GM18861 (cell line): ENCODE measurements around the gene SEC14L2.
A peak's percentile ranks its signal among the peaks of the same experiment; 100 is the strongest.
"Not testable (repeated sequence)": the region's sequence is repeated elsewhere in the genome, so short reads cannot be mapped to it uniquely, and the experiment has no call there.

Experiments
- ATAC-seq: cut with Tn5 transposase; IDR thresholded peaks from one replicate; pipeline ENCODE4 v1.9.1; 2021; ENCODE audit not compliant: unreplicated experiment

SEC14L2 gene

DNA sequence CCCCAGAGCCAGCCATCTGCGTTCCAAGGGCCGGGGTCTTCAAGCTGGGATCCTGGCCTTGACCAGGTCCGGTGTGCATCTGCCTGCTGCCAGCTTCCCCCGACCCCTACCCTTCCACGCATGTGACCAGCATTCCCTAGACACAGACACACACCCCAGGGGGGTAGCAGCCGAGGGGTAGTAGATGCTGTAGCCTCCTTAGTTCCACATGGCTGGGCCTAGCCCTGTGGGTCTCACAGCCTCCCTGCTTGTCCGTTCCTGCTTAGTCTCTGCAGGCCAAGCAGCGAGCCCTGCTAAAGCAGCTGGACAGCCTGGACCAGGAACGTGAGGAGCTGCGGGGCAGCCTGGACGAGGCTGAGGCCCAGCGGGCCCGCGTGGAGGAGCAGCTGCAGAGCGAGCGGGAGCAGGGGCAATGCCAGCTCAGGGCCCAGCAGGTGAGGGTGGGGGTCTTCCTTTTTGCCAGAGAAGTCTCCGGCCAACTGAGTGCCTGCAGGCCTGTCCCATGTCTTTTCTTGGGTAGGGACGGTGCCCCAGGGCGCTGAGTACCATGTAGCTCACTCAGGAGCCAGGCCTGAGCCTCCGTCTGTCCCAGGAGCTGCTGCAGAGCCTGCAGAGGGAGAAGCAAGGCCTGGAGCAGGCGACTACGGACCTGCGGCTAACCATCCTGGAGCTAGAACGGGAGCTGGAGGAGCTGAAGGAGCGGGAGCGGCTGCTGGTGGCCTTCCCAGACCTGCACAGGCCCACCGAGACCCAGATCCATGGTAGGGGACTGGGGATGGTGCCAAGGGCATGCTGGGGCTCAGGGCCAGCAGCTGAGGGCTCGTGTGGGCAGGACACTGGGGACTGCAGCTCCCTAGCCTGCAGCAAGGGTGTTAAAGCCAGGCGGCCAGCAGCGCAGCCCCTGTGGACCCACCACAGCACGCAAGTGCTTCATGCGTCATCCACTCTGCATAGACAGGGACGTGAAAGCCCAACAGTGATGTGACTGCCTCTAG, 23.2 kb upstream of the SEC14L2 start:
- ATAC-seq, result no peak

DNA sequence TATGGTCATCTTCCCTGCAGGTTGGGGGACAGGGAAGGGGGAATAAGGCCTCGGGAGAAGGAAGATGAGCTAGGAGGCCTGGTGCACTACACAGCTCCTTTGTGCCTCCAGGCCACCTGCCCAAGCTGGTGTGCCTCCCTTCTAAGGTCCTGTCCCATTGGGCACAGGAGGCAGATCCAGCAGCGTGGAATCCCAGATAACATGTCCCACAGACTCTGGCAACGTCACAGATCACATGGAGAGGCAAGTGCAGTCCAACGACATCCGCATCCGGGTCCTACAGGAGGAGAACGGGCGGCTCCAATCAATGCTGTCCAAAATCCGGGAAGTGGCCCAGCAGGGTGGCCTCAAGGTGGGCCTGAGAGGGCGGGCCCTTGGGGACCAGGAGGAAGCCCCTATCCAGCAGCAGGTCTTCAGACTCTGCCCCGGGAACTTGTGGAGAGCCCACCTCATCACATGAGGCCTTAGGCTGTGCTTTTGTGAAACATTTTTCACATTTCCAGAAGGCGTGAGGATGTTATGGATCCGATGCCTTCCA, 21.4 kb upstream of the SEC14L2 start:
- no peak for ATAC-seq

- ATAC-seq, result no peak
These were observed 16.8 kb upstream of the SEC14L2 start for GRCh38 chr22:30380011-30380410.

DNA sequence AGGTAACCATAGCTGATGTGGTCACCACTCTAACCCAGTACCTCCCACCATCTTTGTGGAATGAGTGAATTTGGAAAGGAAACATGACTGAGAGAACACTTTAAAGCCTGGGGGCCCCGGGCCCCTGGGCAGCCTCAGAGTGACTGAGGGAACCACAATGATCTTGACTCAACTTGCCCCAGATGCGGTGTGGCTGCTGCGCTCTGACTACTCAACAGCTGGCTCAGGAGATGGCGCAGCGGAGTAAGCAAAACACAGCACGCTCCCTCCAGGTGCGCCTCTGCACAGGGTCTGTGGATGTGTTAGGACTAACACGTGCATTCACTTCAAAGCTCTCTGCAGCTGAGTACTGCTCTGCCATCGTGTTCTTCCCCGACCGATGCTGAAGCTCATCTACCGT, 15.6 kb upstream of the SEC14L2 start:
- no peak for ATAC-seq

DNA sequence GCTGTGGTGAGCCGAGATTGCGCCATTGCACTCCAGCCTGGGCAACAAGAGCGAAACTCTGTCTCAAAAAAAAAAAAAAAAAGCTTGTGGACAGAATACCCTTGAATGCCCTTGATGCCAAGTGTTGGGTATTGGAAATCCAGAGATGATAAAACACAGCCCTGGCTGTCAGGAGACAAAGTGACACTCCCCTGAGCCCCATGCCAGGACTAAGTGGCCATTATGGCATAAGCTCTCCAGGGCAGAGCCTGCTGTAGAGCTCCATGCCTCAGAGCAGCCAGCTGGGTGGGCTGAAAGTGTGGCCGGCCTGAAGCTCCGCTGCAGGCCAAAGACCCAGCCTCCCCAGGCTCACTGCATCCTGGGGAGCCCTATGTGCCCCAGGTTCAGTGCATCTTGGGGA, 14.5 kb upstream of the SEC14L2 start:
- no peak for ATAC-seq

GRCh38 chr22:30383061-30383460, 13.8 kb upstream of the SEC14L2 start:
- no peak for ATAC-seq

DNA sequence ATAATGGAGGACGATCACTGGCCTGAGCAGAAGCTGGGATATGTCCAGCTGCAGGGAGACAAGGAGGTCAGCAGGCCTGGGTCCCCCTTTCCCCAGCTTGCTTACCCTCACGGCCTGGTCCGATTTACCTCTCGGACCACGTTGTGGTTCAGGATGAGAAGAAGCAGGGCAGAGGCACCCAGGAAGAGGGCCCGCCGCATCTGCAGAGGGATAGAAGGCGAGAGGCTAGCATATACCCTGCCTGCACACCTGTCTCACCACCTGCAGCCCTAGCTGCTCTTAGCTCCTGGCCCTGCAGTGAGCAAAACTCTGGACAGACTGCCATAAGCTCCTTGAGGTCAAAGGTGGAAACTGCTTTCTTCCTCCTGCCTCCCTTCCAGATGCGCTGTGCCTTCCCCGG, 10.9 kb upstream of the SEC14L2 start:
- ATAC-seq, result no peak

- no peak for ATAC-seq
These were observed 10.2 kb upstream of the SEC14L2 start for GRCh38 chr22:30386608-30386959.

- ATAC-seq, result peak; percentile 49
These were observed 9.6 kb upstream of the SEC14L2 start, which contains the start of gene RNF215 for GRCh38 chr22:30386960-30387827. Gene RNF215 (minus strand): TSS chr22:30387411. CDS start chr22:30387313, 98 bp downstream.

- ATAC-seq, result no peak
These were observed 5.7 kb upstream of the SEC14L2 start for GRCh38 chr22:30390974-30391691.

DNA sequence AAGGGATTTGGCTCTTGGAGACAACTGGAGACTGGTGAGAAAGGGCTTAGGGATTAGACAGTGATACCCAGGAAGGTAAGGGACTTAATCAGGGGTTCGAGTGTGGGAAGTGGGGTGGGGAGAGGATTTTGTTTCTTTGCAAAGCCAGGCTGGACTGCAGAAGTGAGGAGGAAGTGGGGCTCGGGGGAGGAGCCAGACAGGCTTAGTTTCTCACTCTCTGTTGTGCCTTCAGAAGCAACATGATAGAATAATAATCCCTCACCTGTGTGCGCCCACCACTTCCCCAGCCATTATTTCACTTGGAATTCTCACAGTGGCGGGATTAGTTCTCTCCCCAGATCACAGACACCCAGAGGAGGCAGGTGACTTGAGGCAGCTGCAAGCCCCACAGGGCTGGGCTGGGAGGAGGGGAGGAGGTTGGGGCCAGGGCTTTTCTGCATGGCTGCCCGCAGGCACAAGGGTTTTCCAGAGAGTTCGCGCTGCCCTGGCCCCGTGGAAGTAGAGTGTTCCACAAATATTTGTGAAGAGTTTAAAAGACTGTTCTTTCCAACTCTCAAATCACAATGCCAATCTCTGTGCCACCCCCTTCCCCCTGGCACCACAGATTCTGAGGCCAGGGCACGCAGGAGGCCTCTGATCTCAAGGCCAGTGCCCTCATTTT, 4.0 kb upstream of the SEC14L2 start:
- no peak for ATAC-seq

GRCh38 chr22:30393322-30393680, 3.5 kb upstream of the SEC14L2 start:
- no peak for ATAC-seq

DNA sequence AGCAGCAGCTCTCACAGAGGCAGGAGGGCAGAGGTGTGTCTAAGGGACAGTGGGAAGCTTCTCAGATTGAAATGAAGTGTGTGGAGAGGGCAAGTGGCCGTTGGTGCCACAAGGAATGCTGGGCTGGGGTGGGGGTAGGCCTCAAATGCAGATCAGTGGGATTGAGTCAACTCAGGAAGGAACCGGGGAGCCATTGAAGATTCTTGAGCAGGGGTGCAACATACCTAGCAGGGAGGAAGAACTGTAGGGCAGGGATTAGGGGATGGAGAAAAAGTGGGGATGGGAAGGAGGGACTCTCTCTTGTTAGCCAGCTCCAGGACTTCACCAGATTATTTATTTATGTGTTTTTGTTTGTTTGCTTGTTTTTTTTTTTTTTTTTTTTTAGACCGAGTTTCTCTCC, 2.9 kb upstream of the SEC14L2 start:
- ATAC-seq, result no peak

DNA sequence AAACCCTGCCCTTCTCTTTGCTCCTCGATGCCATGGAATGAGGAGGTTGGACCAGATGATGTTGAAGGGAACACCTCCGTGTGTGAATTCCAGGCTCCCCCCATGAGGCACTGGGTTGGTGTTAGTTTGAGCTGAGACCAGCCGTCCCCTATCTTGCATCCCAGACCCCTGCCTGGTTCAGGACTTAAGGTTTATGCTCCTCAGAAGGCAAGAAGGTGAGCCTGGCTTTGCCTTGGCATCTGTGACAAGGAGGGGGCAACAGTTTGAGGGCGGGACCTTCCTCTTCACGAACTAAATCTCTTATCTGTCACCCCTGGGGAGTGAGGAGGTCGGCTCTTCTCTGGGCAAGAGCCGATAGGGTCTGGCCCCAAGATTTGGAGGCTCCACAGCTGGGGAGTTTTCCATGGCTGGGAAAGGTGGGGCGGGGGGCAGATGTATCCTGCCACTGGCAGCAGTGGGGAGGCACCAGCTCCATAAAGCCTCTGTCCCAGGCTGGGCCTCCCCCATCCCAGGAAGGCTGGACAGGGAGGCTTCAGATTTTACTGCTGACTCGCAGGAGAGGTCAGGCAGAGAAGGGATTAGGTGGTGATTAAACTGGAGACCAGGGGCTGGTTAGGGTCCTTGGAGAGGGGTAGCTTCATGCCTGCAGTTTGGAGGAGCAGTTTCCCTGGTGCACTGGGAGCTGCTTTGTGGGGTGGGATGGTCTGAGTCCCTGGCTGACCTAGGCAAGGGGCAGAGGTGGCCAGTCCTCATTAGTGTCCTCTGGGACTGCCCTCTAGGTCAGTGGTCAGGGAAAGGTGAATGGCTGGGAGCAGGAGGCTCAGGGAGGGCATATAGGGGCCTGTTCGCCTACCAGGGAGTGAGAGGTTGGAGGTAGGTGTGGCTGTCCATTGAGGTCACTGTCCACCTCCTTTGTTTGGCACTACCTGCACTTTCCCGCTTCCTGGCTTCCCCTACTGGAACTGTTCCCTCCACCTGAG, 1.1 kb downstream of the SEC14L2 start:
- no peak for ATAC-seq

DNA sequence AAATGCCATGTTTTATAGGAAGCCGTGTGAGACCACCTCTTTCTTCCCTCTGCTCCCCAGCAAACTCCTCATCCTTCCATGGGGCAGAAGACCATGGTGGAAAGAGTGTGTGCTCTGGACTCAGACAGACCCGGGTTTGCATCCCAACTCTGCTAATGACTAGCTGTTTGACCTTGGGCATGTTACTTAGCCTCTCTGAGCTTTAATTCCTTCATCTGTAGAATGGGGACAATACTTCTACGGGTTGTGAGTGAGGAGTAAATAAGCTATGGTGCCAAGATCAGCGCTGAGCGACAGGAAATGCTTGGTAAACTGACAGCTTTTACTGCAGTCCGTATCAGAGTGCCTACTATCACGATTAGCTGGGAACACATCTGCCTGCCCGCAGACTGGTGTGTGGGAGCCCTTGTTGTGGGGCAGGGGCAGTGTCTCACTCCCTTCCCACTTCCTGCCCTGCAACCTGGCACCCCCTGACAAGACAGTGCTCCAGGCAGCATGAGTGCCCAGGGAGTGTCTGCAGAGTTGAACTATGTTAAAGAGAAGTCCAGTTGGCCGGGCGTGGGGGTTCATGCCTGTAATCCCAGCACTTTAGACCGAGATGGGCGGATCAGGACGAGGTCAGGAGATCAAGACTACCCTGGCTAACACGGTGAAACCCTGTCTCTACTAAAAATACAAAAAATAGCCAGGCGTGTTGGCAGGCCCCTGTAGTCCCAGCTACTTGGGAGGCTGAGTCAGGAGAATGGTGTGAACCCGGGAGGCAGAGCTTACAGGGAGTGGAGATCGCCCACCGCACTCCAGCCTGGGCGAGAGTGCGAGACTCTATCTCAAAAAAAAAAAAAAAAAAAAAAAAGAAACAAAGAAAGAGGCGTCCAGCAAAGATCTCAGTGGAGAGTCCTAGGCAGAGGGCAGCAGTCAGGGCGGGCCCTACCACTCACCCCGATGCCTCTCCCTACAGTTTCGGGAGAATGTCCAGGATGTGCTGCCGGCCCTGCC, 2.2 kb downstream of the SEC14L2 start:
- ATAC-seq, result no peak

DNA sequence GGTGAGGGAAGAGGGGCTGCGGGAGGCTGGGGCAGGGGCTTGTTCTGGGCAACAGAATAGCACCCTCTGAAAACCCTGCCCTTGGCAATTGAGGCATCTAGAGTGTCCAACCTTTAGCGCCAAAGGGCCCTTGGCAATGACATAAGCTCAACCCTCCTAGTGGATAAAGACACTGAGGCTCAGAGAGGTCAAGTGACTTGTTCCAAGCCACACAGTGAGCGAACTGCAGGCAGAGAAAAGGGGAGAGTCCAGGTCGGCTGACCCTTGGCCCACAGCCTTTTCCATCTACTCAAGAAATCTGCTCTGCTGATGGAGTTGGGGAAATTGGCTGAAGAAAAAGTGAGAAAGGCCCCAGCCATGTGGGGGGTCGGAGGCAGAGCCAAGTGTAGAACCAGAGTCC, 2.9 kb downstream of the SEC14L2 start:
- ATAC-seq, result no peak

- no peak for ATAC-seq
These were observed 3.3 kb downstream of the SEC14L2 start for GRCh38 chr22:30400159-30400558.

DNA sequence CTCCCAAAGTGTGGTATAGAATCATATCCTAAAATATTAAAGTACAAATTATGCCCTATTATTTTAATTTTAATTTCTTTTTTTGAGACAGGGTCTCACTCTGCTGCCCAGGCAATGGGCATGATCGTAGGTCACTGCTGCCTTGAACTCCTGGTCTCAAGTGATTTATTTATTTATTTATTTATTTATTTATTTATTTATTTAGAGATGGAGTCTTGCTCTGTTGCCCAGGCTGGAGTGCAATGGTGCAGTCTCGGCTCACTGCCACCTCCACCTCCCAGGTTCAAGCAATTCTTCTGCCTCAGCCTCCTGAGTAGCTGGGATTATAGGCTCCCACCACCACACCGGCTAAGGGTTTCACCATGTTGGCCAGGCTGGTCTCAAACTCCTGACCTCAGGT, 4.2 kb downstream of the SEC14L2 start:
- ATAC-seq, result not testable (repeated sequence)
